LNCAP (cell line): Measurements from ENCODE around the gene UBE2A.

Experiments used
- CTCF ChIP-seq: fragments of 450-650 bp; IDR thresholded peaks from 2 replicates; pipeline ENCODE4 v1.5.1; 2017; ENCODE audit warnings: mild to moderate bottlenecking

Gene UBE2A

GRCh38 chrX:119618439-119618838, 44.1 kb downstream of the UBE2A start:
- no peak for TF ChIP-seq CTCF

GRCh38 chrX:119622356-119623232, 48.2 kb downstream of the UBE2A start:
- no peak for TF ChIP-seq CTCF

GRCh38 chrX:119624417-119624816, 50.1 kb downstream of the UBE2A start:
- TF ChIP-seq CTCF: no peak

GRCh38 chrX:119624951-119625668, 50.7 kb downstream of the UBE2A start:
- TF ChIP-seq CTCF: no peak

- TF ChIP-seq CTCF: no peak
Measured at GRCh38 chrX:119625843-119626242, 51.5 kb downstream of the UBE2A start.
